Mesodermal cell (in vitro differentiated cells): ENCODE results near the gene CCDC127.
"Not testable (repeated sequence)": the region's sequence is repeated elsewhere in the genome, so short reads cannot be mapped to it uniquely, and the experiment has no call there.

ENCODE experiments used
- H3K27ac ChIP-seq: 2 replicates; pipeline ENCODE4 v1.7.0; 2013; ENCODE audit warnings: mild to moderate bottlenecking, low read depth, low read length, moderate library complexity; ENCODE audit not compliant: severe bottlenecking
- H3K36me3 ChIP-seq: 2 replicates; pipeline ENCODE4 v1.7.1; 2013; ENCODE audit warnings: mild to moderate bottlenecking, low read length, moderate library complexity; ENCODE audit not compliant: control insufficient read depth, insufficient read depth
- H3K4me1 ChIP-seq: one replicate; pipeline ENCODE4 v1.7.1; 2013; ENCODE audit warnings: mild to moderate bottlenecking, low read length; ENCODE audit not compliant: insufficient read depth, control insufficient read depth, poor library complexity, severe bottlenecking
- H3K4me3 ChIP-seq: 2 replicates; pipeline ENCODE4 v1.7.0; 2013; ENCODE audit warnings: low read length, control low read depth, mild to moderate bottlenecking; ENCODE audit not compliant: insufficient read depth, poor library complexity, severe bottlenecking; ENCODE audit errors: extremely low read depth
- H3K9me3 ChIP-seq: 2 replicates; pipeline ENCODE4 v1.7.1; 2013; ENCODE audit warnings: mild to moderate bottlenecking, low read length, moderate library complexity; ENCODE audit not compliant: control insufficient read depth
- WGBS, 2 experiments: methylation state at CpG; one replicate each; pipeline ENCODE4 v1.1.5; 2013; ENCODE audit warnings: missing lambda C conversion rate in 2 of 2; ENCODE audit not compliant: insufficient coverage in 2 of 2; 5-methylcytosine and 5-hydroxymethylcytosine counted together

Gene CCDC127

GRCh38 chr5:216076-216475 is 1.9 kb downstream of the CCDC127 start:
- not testable (repeated sequence) for H3K9me3 ChIP-seq, H3K4me1 ChIP-seq, H3K4me3 ChIP-seq, H3K27ac ChIP-seq
- peaks cover 16% of the 10 kb centered on the region for H3K36me3 ChIP-seq
- WGBS, 2 experiments, result 87% methylated on average over 3 of the region's 10 CpGs; no CpG with 5 or more reads in 1 of the 2 experiments

GRCh38 chr5:215256-215655 is 2.7 kb downstream of the CCDC127 start:
- H3K4me1 ChIP-seq, H3K27ac ChIP-seq, H3K4me3 ChIP-seq, H3K9me3 ChIP-seq: not testable (repeated sequence)
- no CpG with 5 or more reads among the region's 2 CpGs for WGBS, 2 experiments
- peaks cover 16% of the 10 kb centered on the region for H3K36me3 ChIP-seq

- H3K4me3 ChIP-seq, result no peak overlapping the region
- peaks cover 16% of the 10 kb centered on the region for H3K36me3 ChIP-seq
- WGBS, 2 experiments, result 98 to 99% methylated on average over 7 to 10 of the region's 12 CpGs
- H3K9me3 ChIP-seq, result no peaks in the 10 kb centered on the region
- peaks cover under 1% of the 10 kb centered on the region for H3K4me1 ChIP-seq
- no peak overlapping the region for H3K27ac ChIP-seq
These were observed 4.1 kb downstream of the CCDC127 start for GRCh38 chr5:213803-214395.

- Histone ChIP-seq H3K36me3 (peaks cover 25% of the 10 kb centered on the region), H3K4me1 (peaks cover 21% of the 10 kb centered on the region), H3K9me3 (no peaks in the 10 kb centered on the region), H3K4me3 (no peak overlapping the region), H3K27ac (no peak overlapping the region)
- WGBS, 2 experiments, result 92 to 93% methylated on average over 8 to 10 of the region's 15 CpGs
These were observed 9.4 kb downstream of the CCDC127 start for GRCh38 chr5:208449-209114.

- H3K27ac ChIP-seq, result no peak overlapping the region
- peaks cover 28% of the 10 kb centered on the region for H3K36me3 ChIP-seq
- 58 to 73% methylated on average over 13 to 14 of the region's 14 CpGs for WGBS, 2 experiments
- no peak overlapping the region for H3K4me3 ChIP-seq
- no peaks in the 10 kb centered on the region for H3K9me3 ChIP-seq
- peaks cover 21% of the 10 kb centered on the region for H3K4me1 ChIP-seq
These were observed 10.4 kb downstream of the CCDC127 start for GRCh38 chr5:207599-207998.

GRCh38 chr5:206927-207536 is 10.9 kb downstream of the CCDC127 start:
- H3K4me3 ChIP-seq, result no peak overlapping the region
- no peaks in the 10 kb centered on the region for H3K9me3 ChIP-seq
- H3K27ac ChIP-seq, result peak overlapping the region; percentile 43
- H3K4me1 ChIP-seq, result peaks cover 21% of the 10 kb centered on the region
- peaks cover 28% of the 10 kb centered on the region for H3K36me3 ChIP-seq
- 79% methylated on average over 5 to 6 of the region's 8 CpGs for WGBS, 2 experiments

- peaks cover 28% of the 10 kb centered on the region for H3K36me3 ChIP-seq
- no peak overlapping the region for H3K4me3 ChIP-seq
- H3K4me1 ChIP-seq, result peaks cover 21% of the 10 kb centered on the region
- H3K9me3 ChIP-seq, result no peaks in the 10 kb centered on the region
- WGBS, 2 experiments, result 92 to 95% methylated on average over 9 to 11 of the region's 11 CpGs
- no peak overlapping the region for H3K27ac ChIP-seq
These were observed 11.5 kb downstream of the CCDC127 start for GRCh38 chr5:206406-206805.

GRCh38 chr5:204966-205670 is 12.8 kb downstream of the CCDC127 start:
- Histone ChIP-seq H3K27ac (no peak overlapping the region), H3K36me3 (peaks cover 28% of the 10 kb centered on the region), H3K9me3 (no peaks in the 10 kb centered on the region), H3K4me1 (peaks cover 21% of the 10 kb centered on the region), H3K4me3 (no peak overlapping the region)
- WGBS, 2 experiments, result 94% methylated on average over 28 to 30 of the region's 30 CpGs

- peaks cover 21% of the 10 kb centered on the region for H3K4me1 ChIP-seq
These were observed 13.5 kb downstream of the CCDC127 start for GRCh38 chr5:204462-204861.

GRCh38 chr5:204001-204400 is 14.0 kb downstream of the CCDC127 start:
- Histone ChIP-seq H3K4me3 (no peak overlapping the region), H3K4me1 (peaks cover 21% of the 10 kb centered on the region), H3K9me3 (no peaks in the 10 kb centered on the region), H3K27ac (no peak overlapping the region), H3K36me3 (peaks cover 30% of the 10 kb centered on the region)
- WGBS, 2 experiments, result 100% methylated on average over 2 to 3 of the region's 6 CpGs

More at GRCh38 chr5:204462-204861, 13.5 kb downstream of the CCDC127 start:
- peaks cover 28% of the 10 kb centered on the region for H3K36me3 ChIP-seq
- no peak overlapping the region for H3K4me3 ChIP-seq
- no peaks in the 10 kb centered on the region for H3K9me3 ChIP-seq
- H3K27ac ChIP-seq, result no peak overlapping the region
